K562 (cell line): ENCODE results near the gene PIP5KL1. TPM values are rescaled to one million over a fixed set of nuclear protein-coding genes. Genes with fewer than 3 reads are reported as not detected.

Experiments
- BDP1 ChIP-seq: IDR thresholded peaks from 3 replicates; pipeline ENCODE4 v1.6.1; 2011; ENCODE audit not compliant: insufficient read length, insufficient read depth
- CBFB ChIP-seq: sonication (generic); formaldehyde crosslinking; IDR thresholded peaks from 2 replicates; pipeline ENCODE4 v1.4.0; 2020; ENCODE audit warnings: mild to moderate bottlenecking, missing genetic modification reagents
- EGR1 ChIP-seq: fragments of 450-650 bp; conservative IDR thresholded peaks from 2 replicates; pipeline ENCODE4 v1.6.1; 2017; ENCODE audit warnings: mild to moderate bottlenecking
- FOXJ2 ChIP-seq: fragments of 200-800 bp; sonication (Bioruptor generic); IDR thresholded peaks from 2 replicates; pipeline ENCODE4 v1.6.1; 2016; ENCODE audit warnings: missing genetic modification characterization, missing compliant biosample characterization
- GTF2F1 ChIP-seq: IDR thresholded peaks from 2 replicates; pipeline ENCODE4 v1.6.1; 2011; ENCODE audit warnings: low read depth, low read length, improper control_type of control experiment
- JUNB ChIP-seq: fragments of 450-650 bp; formaldehyde crosslinking; conservative IDR thresholded peaks from 2 replicates; pipeline ENCODE4 v1.4.0; 2020; ENCODE audit warnings: mild to moderate bottlenecking
- KLF13 ChIP-seq: fragments of 450-650 bp; IDR thresholded peaks from 2 replicates; pipeline ENCODE4 v1.6.1; 2016; ENCODE audit warnings: missing genetic modification characterization, low read depth, mild to moderate bottlenecking, missing compliant biosample characterization, moderate library complexity, borderline replicate concordance
- MEF2D ChIP-seq: conservative IDR thresholded peaks from 2 replicates; pipeline ENCODE4 v1.6.1; 2016; ENCODE audit warnings: low read depth, missing genetic modification characterization, missing compliant biosample characterization
- NBN ChIP-seq: fragments of 450-650 bp; IDR thresholded peaks from 2 replicates; pipeline ENCODE4 v1.6.1; 2016; ENCODE audit warnings: low read depth, mild to moderate bottlenecking
- POLR3A ChIP-seq: IDR thresholded peaks from 2 replicates; pipeline ENCODE4 v1.6.1; 2011; ENCODE audit warnings: borderline replicate concordance, mild to moderate bottlenecking, moderate library complexity; ENCODE audit not compliant: insufficient read length, insufficient read depth; ENCODE audit errors: extremely low read depth
- RBM34 ChIP-seq: fragments of 200-400 bp; formaldehyde crosslinking; IDR thresholded peaks from 2 replicates; pipeline ENCODE4 v1.6.1; 2018; ENCODE audit warnings: low read length, borderline replicate concordance; ENCODE audit not compliant: insufficient read depth
- SFPQ ChIP-seq: fragments of 200-400 bp; formaldehyde crosslinking; IDR thresholded peaks from 2 replicates; pipeline ENCODE4 v1.6.1; 2017; ENCODE audit warnings: mild to moderate bottlenecking, low read depth, low read length, moderate library complexity
- STAG1 ChIP-seq: sonication (generic); formaldehyde crosslinking; IDR thresholded peaks from 2 replicates; pipeline ENCODE4 v1.5.0; 2020; ENCODE audit warnings: missing genetic modification reagents, borderline replicate concordance
- TFAP4 ChIP-seq: sonication (generic); formaldehyde crosslinking; IDR thresholded peaks from 2 replicates; pipeline ENCODE4 v1.8.0; 2022; ENCODE audit warnings: missing genetic modification reagents, mild to moderate bottlenecking, moderate library complexity, borderline replicate concordance
- TSC22D4 ChIP-seq: fragments of 450-650 bp; IDR thresholded peaks from 2 replicates; pipeline ENCODE4 v1.6.1; 2016; ENCODE audit warnings: missing genetic modification characterization, missing biosample characterization, control low read depth
- ZSCAN29 ChIP-seq: fragments of 450-650 bp; IDR thresholded peaks from 2 replicates; pipeline ENCODE4 v1.6.1; 2017
- polyA plus RNA-seq, 8 experiments: library from polyadenylated mRNA; depleted of rRNA in 4 of 8; stranded (reverse) in 5 of 8; unstranded in 3 of 8; fragments of >200 nt; fragmentation: Nextera tagmentation in 2 of 8; fragmentation: Illumina TruSeq in 1 of 8; extraction: Ambion mirVana in 2 of 8; extraction: Trizol in 1 of 8; gene quantifications; 2 replicates each; pipeline versions ENCODE4 v1.2.1 to v1.2.3, GENCODE V29; 2011 to 2014; ENCODE audit warnings: inconsistent platforms in 1 of 8, missing spikeins in 1 of 8
- total RNA-seq, 7 experiments: library from RNA; depleted of rRNA in 6 of 7; stranded (reverse); fragments of >200 nt in 6 of 7; fragmentation: Illumina TruSeq in 2 of 7; extraction: Trizol in 2 of 7; gene quantifications; 2 replicates each; pipeline versions ENCODE4 v1.2.1 to v1.2.3, GENCODE V29; 2011 to 2021; ENCODE audit warnings: low replicate concordance in 1 of 7
- TF ChIP-seq, protein P1 (sequence below): fragments of 450-650 bp; IDR thresholded peaks from 2 replicates; pipeline ENCODE4 v1.7.0; 2016; ENCODE audit warnings: borderline replicate concordance
- TF ChIP-seq, protein P2 (sequence below): fragments of 250-450 bp; sonication (Bioruptor Pico); IDR thresholded peaks from 2 replicates; pipeline ENCODE4 v1.5.0; 2020; ENCODE audit warnings: mild to moderate bottlenecking
- TF ChIP-seq, protein P3 (sequence below), 2 experiments: fragments of 250-450 bp in 1 of 2; fragments of 450-650 bp in 1 of 2; sonication (Bioruptor Pico) in 1 of 2; IDR thresholded peaks; 2 replicates each; pipeline versions ENCODE4 v1.6.1 to v1.8.0; 2016 to 2021; ENCODE audit warnings: mild to moderate bottlenecking in 2 of 2, moderate library complexity in 2 of 2, missing compliant biosample characterization in 1 of 2, missing genetic modification characterization in 1 of 2

PIP5KL1 gene
- total and polyA plus RNA-seq, 9 of the 15 experiments (the other 6 are each of a cell fraction or from before 2014, with no cell fraction given) = 0.18 to 4.8 (median 1.2) TPM

- TF ChIP-seq, protein P1, sequence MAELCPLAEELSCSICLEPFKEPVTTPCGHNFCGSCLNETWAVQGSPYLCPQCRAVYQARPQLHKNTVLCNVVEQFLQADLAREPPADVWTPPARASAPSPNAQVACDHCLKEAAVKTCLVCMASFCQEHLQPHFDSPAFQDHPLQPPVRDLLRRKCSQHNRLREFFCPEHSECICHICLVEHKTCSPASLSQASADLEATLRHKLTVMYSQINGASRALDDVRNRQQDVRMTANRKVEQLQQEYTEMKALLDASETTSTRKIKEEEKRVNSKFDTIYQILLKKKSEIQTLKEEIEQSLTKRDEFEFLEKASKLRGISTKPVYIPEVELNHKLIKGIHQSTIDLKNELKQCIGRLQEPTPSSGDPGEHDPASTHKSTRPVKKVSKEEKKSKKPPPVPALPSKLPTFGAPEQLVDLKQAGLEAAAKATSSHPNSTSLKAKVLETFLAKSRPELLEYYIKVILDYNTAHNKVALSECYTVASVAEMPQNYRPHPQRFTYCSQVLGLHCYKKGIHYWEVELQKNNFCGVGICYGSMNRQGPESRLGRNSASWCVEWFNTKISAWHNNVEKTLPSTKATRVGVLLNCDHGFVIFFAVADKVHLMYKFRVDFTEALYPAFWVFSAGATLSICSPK = no peak
- TF ChIP-seq TSC22D4 (tag) (no peak), EGR1 (no peak), SFPQ (no peak), MEF2D (tag) (no peak), RBM34 (no peak), POLR3A (no peak), ZSCAN29 (no peak), FOXJ2 (tag) (no peak), NBN (no peak), JUNB (no peak), GTF2F1 (no peak), CBFB (CRISPR knock-in tag) (no peak), TFAP4 (CRISPR knock-in tag) (no peak), STAG1 (CRISPR knock-in tag) (no peak), KLF13 (tag) (no peak), BDP1 (no peak)
- TF ChIP-seq, protein P2, sequence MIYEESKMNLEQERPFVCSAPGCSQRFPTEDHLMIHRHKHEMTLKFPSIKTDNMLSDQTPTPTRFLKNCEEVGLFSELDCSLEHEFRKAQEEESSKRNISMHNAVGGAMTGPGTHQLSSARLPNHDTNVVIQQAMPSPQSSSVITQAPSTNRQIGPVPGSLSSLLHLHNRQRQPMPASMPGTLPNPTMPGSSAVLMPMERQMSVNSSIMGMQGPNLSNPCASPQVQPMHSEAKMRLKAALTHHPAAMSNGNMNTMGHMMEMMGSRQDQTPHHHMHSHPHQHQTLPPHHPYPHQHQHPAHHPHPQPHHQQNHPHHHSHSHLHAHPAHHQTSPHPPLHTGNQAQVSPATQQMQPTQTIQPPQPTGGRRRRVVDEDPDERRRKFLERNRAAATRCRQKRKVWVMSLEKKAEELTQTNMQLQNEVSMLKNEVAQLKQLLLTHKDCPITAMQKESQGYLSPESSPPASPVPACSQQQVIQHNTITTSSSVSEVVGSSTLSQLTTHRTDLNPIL (CRISPR knock-in tag) = no peak
- TF ChIP-seq, protein P3, sequence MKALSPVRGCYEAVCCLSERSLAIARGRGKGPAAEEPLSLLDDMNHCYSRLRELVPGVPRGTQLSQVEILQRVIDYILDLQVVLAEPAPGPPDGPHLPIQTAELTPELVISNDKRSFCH (CRISPR knock-in tag; IDR thresholded peaks at IDR 0.05) = no peak
- TF ChIP-seq, protein P3 (tag; IDR thresholded peaks at IDR 0.05) = no peak
Measured at GRCh38 chr9:127928676-127929624, 1.6 kb downstream of the PIP5KL1 start (continued).
